H4 (cell line): ENCODE results near the gene MFAP2. TPM values are rescaled to one million over a fixed set of nuclear protein-coding genes. Genes with fewer than 3 reads are reported as not detected.
"Not testable (repeated sequence)": the region's sequence is repeated elsewhere in the genome, so short reads cannot be mapped to it uniquely, and the experiment has no call there.

Experiments
- DNase-seq: peaks from one replicate; pipeline ENCODE4 v3.0.0-alpha.2; 2015; ENCODE audit warnings: low spot score
- total RNA-seq: library from RNA; depleted of rRNA; stranded (reverse); fragments of >200 nt; shearing (Covaris generic); gene quantifications from 2 replicates; pipeline ENCODE4 v1.2.3, GENCODE V29; 2014

The MFAP2 gene
- total RNA-seq, 1 experiment from 2014 or later = 15.8 TPM

GRCh38 chr1:16964169-16964568 lies 16.3 kb downstream of the MFAP2 start:
- DNase-seq = not testable (repeated sequence)

- DNase-seq = no peak
Observed at GRCh38 chr1:16961297-16962133, 18.9 kb downstream of the MFAP2 start.

GRCh38 chr1:16960560-16961296 lies 19.7 kb downstream of the MFAP2 start:
- peak; percentile 55 for DNase-seq

- DNase-seq = no peak
Observed at GRCh38 chr1:16958475-16958874, 21.9 kb downstream of the MFAP2 start.

GRCh38 chr1:16957731-16958130 lies 22.7 kb downstream of the MFAP2 start:
- DNase-seq = no peak

- DNase-seq = no peak
Observed at GRCh38 chr1:16956775-16957174, 23.6 kb downstream of the MFAP2 start.

- DNase-seq = no peak
Observed at GRCh38 chr1:16955186-16955585, 25.2 kb downstream of the MFAP2 start.

GRCh38 chr1:16954579-16954978 lies 25.8 kb downstream of the MFAP2 start:
- DNase-seq = no peak

- not testable (repeated sequence) for DNase-seq
Observed at GRCh38 chr1:16952376-16952775, 28.0 kb downstream of the MFAP2 start.

GRCh38 chr1:16949026-16949425 lies 31.4 kb downstream of the MFAP2 start:
- peak; percentile 63 for DNase-seq

- DNase-seq = not testable (repeated sequence)
Observed at GRCh38 chr1:16948282-16948891, 32.0 kb downstream of the MFAP2 start.

- no peak for DNase-seq
Observed at GRCh38 chr1:16946646-16947045, 33.8 kb downstream of the MFAP2 start.

GRCh38 chr1:16946185-16946584 lies 34.2 kb downstream of the MFAP2 start:
- not testable (repeated sequence) for DNase-seq

- not testable (repeated sequence) for DNase-seq
Observed at GRCh38 chr1:16945512-16945911, 34.9 kb downstream of the MFAP2 start.

- DNase-seq = no peak
Observed at GRCh38 chr1:16944038-16944437, 36.4 kb downstream of the MFAP2 start.

- not testable (repeated sequence) for DNase-seq
Observed at GRCh38 chr1:16939386-16940180, 40.8 kb downstream of the MFAP2 start.

- no peak for DNase-seq
Observed at GRCh38 chr1:16938351-16939321, 41.8 kb downstream of the MFAP2 start.

- DNase-seq = not testable (repeated sequence)
Observed at GRCh38 chr1:16936580-16936979, 43.8 kb downstream of the MFAP2 start.

- DNase-seq = not testable (repeated sequence)
Observed at GRCh38 chr1:16933945-16934344, 46.5 kb downstream of the MFAP2 start.

- DNase-seq = not testable (repeated sequence)
Observed at GRCh38 chr1:16931206-16931934, 49.0 kb downstream of the MFAP2 start.
